HFFc6 (cell line): Measurements from ENCODE around the gene MAGOH. TPM values are rescaled to one million over a fixed set of nuclear protein-coding genes. Genes with fewer than 3 reads are reported as not detected.

ENCODE experiments used
- DNase-seq: peaks from one replicate; pipeline ENCODE4 v3.0.0-alpha.2; 2018
- H3K27ac Mint-ChIP-seq: 2 replicates; pipeline ENCODE4 v1.8.0; 2020; ENCODE audit warnings: mild to moderate bottlenecking, mixed read lengths
- H3K27me3 Mint-ChIP-seq: 2 replicates; pipeline ENCODE4 v1.8.0; 2021; ENCODE audit warnings: mild to moderate bottlenecking, moderate library complexity, mixed read lengths; ENCODE audit not compliant: insufficient read depth
- H3K36me3 Mint-ChIP-seq: 2 replicates; pipeline ENCODE4 v1.8.0; 2021; ENCODE audit warnings: low read depth, mixed read lengths
- H3K4me1 Mint-ChIP-seq: 2 replicates; pipeline ENCODE4 v1.8.0; 2020; ENCODE audit warnings: low read depth, mixed read lengths
- H3K4me3 Mint-ChIP-seq: 2 replicates; pipeline ENCODE4 v1.8.0; 2020; ENCODE audit warnings: mild to moderate bottlenecking, moderate library complexity, mixed read lengths
- H3K9me3 Mint-ChIP-seq: 2 replicates; pipeline ENCODE4 v1.8.0; 2020; ENCODE audit warnings: mild to moderate bottlenecking, mixed read lengths
- CTCF ChIP-seq: fragments of 200-600 bp; sonication (generic); IDR thresholded peaks from 2 replicates; pipeline ENCODE4 v1.5.0; 2021; ENCODE audit warnings: antibody characterized with exemption, mild to moderate bottlenecking
- total RNA-seq, 6 experiments: library from RNA; stranded (reverse); fragmentation: NEBNext Ultra II Directional; extraction: Animal tissue kit (Norgen Biotek cat#: 25700); gene quantifications; 2 replicates in 1 of 6; 3 replicates in 5 of 6; pipeline ENCODE4 v1.2.3, GENCODE V29; 2021

Gene MAGOH
- total RNA-seq, 6 experiments from 2014 or later = 34.9 to 54.2 (median 47.1) TPM

GRCh38 chr1:53256511-53257453 is 18.5 kb upstream of the MAGOH start:
- no peak overlapping the region for H3K27ac Mint-ChIP-seq
- H3K9me3 Mint-ChIP-seq = no peaks in the 10 kb centered on the region
- no peak for TF ChIP-seq CTCF
- no peaks in the 10 kb centered on the region for H3K36me3 Mint-ChIP-seq
- no peak overlapping the region for H3K4me3 Mint-ChIP-seq
- no peaks in the 10 kb centered on the region for H3K27me3 Mint-ChIP-seq
- DNase-seq = no peak
- peaks cover 36% of the 10 kb centered on the region for H3K4me1 Mint-ChIP-seq

- peaks cover 36% of the 10 kb centered on the region for H3K4me1 Mint-ChIP-seq
- DNase-seq = peak; percentile 22
- no peaks in the 10 kb centered on the region for H3K9me3 Mint-ChIP-seq
- H3K36me3 Mint-ChIP-seq = 0 out of 2 replicates have a peak, but pooled peaks cover 2% of the 10 kb centered on the region
- TF ChIP-seq CTCF = peak; percentile 64
- peak overlapping the region; percentile 6; the same call in 1 of the 2 replicates for H3K4me3 Mint-ChIP-seq
- H3K27me3 Mint-ChIP-seq = no peaks in the 10 kb centered on the region
- peak overlapping the region; percentile 97 for H3K27ac Mint-ChIP-seq
These were observed 16.7 kb upstream of the MAGOH start for GRCh38 chr1:53255031-53255430.

GRCh38 chr1:53254011-53254640 is 15.8 kb upstream of the MAGOH start:
- no peak for TF ChIP-seq CTCF
- no peaks in the 10 kb centered on the region for H3K27me3 Mint-ChIP-seq
- H3K36me3 Mint-ChIP-seq = 0 out of 2 replicates have a peak, but pooled peaks cover 8% of the 10 kb centered on the region
- peak overlapping the region; percentile 97 for H3K27ac Mint-ChIP-seq
- H3K4me3 Mint-ChIP-seq = peak overlapping the region; percentile 33
- H3K9me3 Mint-ChIP-seq = no peaks in the 10 kb centered on the region
- peak; percentile 71 for DNase-seq
- H3K4me1 Mint-ChIP-seq = peaks cover 43% of the 10 kb centered on the region

GRCh38 chr1:53250325-53250724 is 12.0 kb upstream of the MAGOH start:
- Mint-ChIP-seq H3K36me3 (0 out of 2 replicates have a peak, but pooled peaks cover 8% of the 10 kb centered on the region), H3K4me1 (peaks cover 56% of the 10 kb centered on the region), H3K27ac (no peak overlapping the region; the same call in 1 of the 2 replicates), H3K4me3 (no peak overlapping the region), H3K9me3 (no peaks in the 10 kb centered on the region), H3K27me3 (no peaks in the 10 kb centered on the region)
- no peak for TF ChIP-seq CTCF
- DNase-seq = no peak

- DNase-seq = peak; percentile 34
- TF ChIP-seq CTCF = no peak
- Mint-ChIP-seq H3K27ac (peak overlapping the region; percentile 70), H3K4me1 (peaks cover 50% of the 10 kb centered on the region), H3K27me3 (no peaks in the 10 kb centered on the region), H3K4me3 (no peak overlapping the region), H3K9me3 (no peaks in the 10 kb centered on the region), H3K36me3 (peaks cover 8% of the 10 kb centered on the region; the same call in 1 of the 2 replicates)
These were observed 11.4 kb upstream of the MAGOH start for GRCh38 chr1:53249706-53250105.
